ENCODE data around the gene MCU. TPM values are rescaled to one million over a fixed set of nuclear protein-coding genes. Genes with fewer than 3 reads are reported as not detected.

Gene MCU
- polyA plus RNA-seq, 1 donor from 2014 or later: 22.9 TPM

GRCh38 chr10:72851509-72851908, 159.6 kb downstream of the MCU start:
- H3K36me3 ChIP-seq (ENCODE audit: insufficient read depth, low read length): no peaks in the 10 kb centered on the region
- H3F3A ChIP-seq (ENCODE audit: insufficient read depth, low read length, poor library complexity, severe bottlenecking): no peaks in the 10 kb centered on the region
- H3K27ac ChIP-seq (ENCODE audit: low read length): no peak overlapping the region
- H3K27me3 ChIP-seq (ENCODE audit: insufficient read depth, low read depth, low read length): no peaks in the 10 kb centered on the region
- H3K4me2 ChIP-seq (ENCODE audit: low read length): no peak overlapping the region
- no peak overlapping the region for H3K4me3 ChIP-seq (ENCODE audit: low read length)
- no peak for TF ChIP-seq MXI1 (conservative IDR thresholded peaks at IDR 0.05; ENCODE audit: poor library complexity, severe bottlenecking)
- no peak for TF ChIP-seq EZH2 (IDR thresholded peaks at IDR 0.05; ENCODE audit: borderline replicate concordance, insufficient read depth, low read length, poor library complexity, severe bottlenecking)
- TF ChIP-seq POLR2AphosphoS5 (IDR thresholded peaks at IDR 0.05): no peak
- no peak for TF ChIP-seq EP300 (conservative IDR thresholded peaks at IDR 0.05; ENCODE audit: poor library complexity, severe bottlenecking)
- TF ChIP-seq CTCF (IDR thresholded peaks at IDR 0.05; ENCODE audit: poor library complexity, severe bottlenecking): no peak
- no peak for TF ChIP-seq SMC3 (conservative IDR thresholded peaks at IDR 0.05; ENCODE audit: poor library complexity)
- no peak for TF ChIP-seq RAD21 (conservative IDR thresholded peaks at IDR 0.05)
- no peak for TF ChIP-seq TAF1 (IDR thresholded peaks at IDR 0.05; ENCODE audit: low read depth)
- no peak for TF ChIP-seq REST (IDR thresholded peaks at IDR 0.05; ENCODE audit: borderline replicate concordance)
- no peaks in the 10 kb centered on the region for H3K9me3 ChIP-seq (ENCODE audit: low read length)
- H4K20me1 ChIP-seq (ENCODE audit: insufficient read depth): no peaks in the 10 kb centered on the region
- H2AFZ ChIP-seq (ENCODE audit: low read depth, low read length): no peak overlapping the region
- no peaks in the 10 kb centered on the region for H3K79me2 ChIP-seq (replicated peaks; ENCODE audit: insufficient read depth, low read length)
- H3K9ac ChIP-seq (ENCODE audit: low read length): no peak overlapping the region
- H3K9me2 ChIP-seq (ENCODE audit: insufficient read depth, low read length): no peaks in the 10 kb centered on the region

GRCh38 chr10:72852508-72852907, 160.6 kb downstream of the MCU start:
- no peak overlapping the region for H3K27ac ChIP-seq (ENCODE audit: low read length)
- H3K79me2 ChIP-seq (replicated peaks; ENCODE audit: insufficient read depth, low read length): no peaks in the 10 kb centered on the region
- H3K4me3 ChIP-seq (ENCODE audit: low read length): no peak overlapping the region
- no peaks in the 10 kb centered on the region for H3K9me3 ChIP-seq (ENCODE audit: low read length)
- no peak overlapping the region for H3K9ac ChIP-seq (ENCODE audit: low read length)
- TF ChIP-seq SMC3 (conservative IDR thresholded peaks at IDR 0.05; ENCODE audit: poor library complexity) (no peak), RAD21 (conservative IDR thresholded peaks at IDR 0.05) (no peak), EZH2 (IDR thresholded peaks at IDR 0.05; ENCODE audit: borderline replicate concordance, insufficient read depth, low read length, poor library complexity, severe bottlenecking) (no peak), EP300 (conservative IDR thresholded peaks at IDR 0.05; ENCODE audit: poor library complexity, severe bottlenecking) (no peak), POLR2AphosphoS5 (IDR thresholded peaks at IDR 0.05) (no peak), REST (IDR thresholded peaks at IDR 0.05; ENCODE audit: borderline replicate concordance) (no peak), CTCF (IDR thresholded peaks at IDR 0.05; ENCODE audit: poor library complexity, severe bottlenecking) (no peak), MXI1 (conservative IDR thresholded peaks at IDR 0.05; ENCODE audit: poor library complexity, severe bottlenecking) (no peak), TAF1 (IDR thresholded peaks at IDR 0.05; ENCODE audit: low read depth) (no peak)
- H4K20me1 ChIP-seq (ENCODE audit: insufficient read depth): no peaks in the 10 kb centered on the region
- H3F3A ChIP-seq (ENCODE audit: insufficient read depth, low read length, poor library complexity, severe bottlenecking): no peaks in the 10 kb centered on the region
- H3K4me2 ChIP-seq (ENCODE audit: low read length): no peak overlapping the region
- no peaks in the 10 kb centered on the region for H3K9me2 ChIP-seq (ENCODE audit: insufficient read depth, low read length)
- H2AFZ ChIP-seq (ENCODE audit: low read depth, low read length): no peak overlapping the region
- H3K36me3 ChIP-seq (ENCODE audit: insufficient read depth, low read length): no peaks in the 10 kb centered on the region
- no peaks in the 10 kb centered on the region for H3K27me3 ChIP-seq (ENCODE audit: insufficient read depth, low read depth, low read length)

Data from neural cell (in vitro differentiated cells).